Uterus (tissue), 4 donors: ENCODE data around the gene AUTS2. TPM values are rescaled to one million over a fixed set of nuclear protein-coding genes. Genes with fewer than 3 reads are reported as not detected.

Experiments used
- DNase-seq, 2 donors: peaks; one replicate each; pipeline ENCODE4 v3.0.0-alpha.2; 2019 to 2020
- H3K27ac ChIP-seq, 2 donors: fragments of 200-600 bp; sonication (generic); 1 replicate in 1 of 2; 2 replicates in 1 of 2; pipeline ENCODE4 v1.5.1; 2016 to 2018
- H3K27me3 ChIP-seq, 2 donors: fragments of 200-600 bp; sonication (generic); one replicate each; pipeline ENCODE4 v1.5.1; 2018 to 2019; ENCODE audit warnings: control low read depth in 1 of 2
- H3K36me3 ChIP-seq, 2 donors: fragments of 200-600 bp; sonication (generic); one replicate each; pipeline ENCODE4 v1.5.1; 2019; ENCODE audit warnings: control low read depth in 1 of 2
- H3K4me1 ChIP-seq, 2 donors: fragments of 200-600 bp; sonication (generic); one replicate each; pipeline ENCODE4 v1.5.1; 2018 to 2019; ENCODE audit warnings: control low read depth in 1 of 2
- H3K4me3 ChIP-seq, 2 donors: fragments of 200-600 bp; sonication (generic); 1 replicate in 1 of 2; 2 replicates in 1 of 2; pipeline ENCODE4 v1.5.1; 2018 to 2019; ENCODE audit warnings: mild to moderate bottlenecking in 1 of 2
- H3K9me3 ChIP-seq, 2 donors: fragments of 200-600 bp; sonication (generic); one replicate each; pipeline ENCODE4 v1.5.1; 2019; ENCODE audit warnings: control low read depth in 1 of 2
- POLR2A ChIP-seq, 2 donors: fragments of 450-650 bp; IDR thresholded peaks; one replicate each; pipeline ENCODE4 v1.6.1; 2016; ENCODE audit warnings: antibody characterized with exemption in 2 of 2, mild to moderate bottlenecking in 1 of 2, moderate library complexity in 1 of 2
- intact Hi-C: fragments of 100-400 bp; cut with DNase I; formaldehyde crosslinking; loops from one replicate; pipeline ENCODE4 v1.15.1; 2023; ENCODE audit warnings: low total_unique reads
- total RNA-seq, 4 donors: library from RNA; depleted of rRNA in 3 of 4; stranded (reverse); fragments of >200 nt in 3 of 4; gene quantifications; one replicate each; pipeline versions ENCODE4 v1.1.0 to v1.2.4, GENCODE V29; 2014 to 2023
- TF ChIP-seq, protein P1 (sequence below), 4 experiments: fragments of 200-600 bp in 2 of 4; fragments of 450-650 bp in 2 of 4; sonication (generic) in 2 of 4; IDR thresholded peaks; one replicate each; pipeline ENCODE4 v1.5.1; 2016 to 2019; ENCODE audit warnings: antibody characterized with exemption in 4 of 4, mild to moderate bottlenecking in 2 of 4, moderate library complexity in 1 of 4
- donor health status: DM: yes; HTN: yes; CAD: no.

AUTS2 gene
- total RNA-seq, 4 donors from 2014 or later, result 10.5 to 58.2 (median 30.0) TPM

DNA sequence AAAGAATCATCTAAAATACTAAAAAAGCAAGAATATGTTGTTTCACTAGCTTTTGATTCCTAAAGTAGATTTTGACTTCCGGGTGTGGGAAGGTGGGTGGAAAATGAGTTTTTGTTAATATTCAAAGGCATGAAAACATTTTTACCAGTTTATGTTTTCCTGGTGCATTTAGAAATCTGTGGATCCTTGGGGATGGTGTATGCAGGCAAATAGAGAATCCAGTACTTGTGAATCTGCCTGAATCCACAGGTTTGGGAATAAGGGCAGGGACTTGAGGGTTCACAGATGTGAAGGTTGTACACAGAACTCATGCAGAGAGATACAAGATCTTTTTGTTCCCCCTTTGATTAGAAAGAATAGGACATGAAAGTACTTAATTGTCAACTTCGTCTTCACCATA, 22.4 kb downstream of the AUTS2 start:
- Histone ChIP-seq H3K27ac (no peak overlapping the region), H3K36me3 (no peaks in the 10 kb centered on the region), H3K9me3 (no peaks in the 10 kb centered on the region), H3K4me1 (peaks cover 0 to 3% of the 10 kb centered on the region in 2 donors), H3K4me3 (no peak overlapping the region), H3K27me3 (no peaks in the 10 kb centered on the region)
- DNase-seq, result no peak
- intact Hi-C loops, result no loop called here
- TF ChIP-seq, protein P1, sequence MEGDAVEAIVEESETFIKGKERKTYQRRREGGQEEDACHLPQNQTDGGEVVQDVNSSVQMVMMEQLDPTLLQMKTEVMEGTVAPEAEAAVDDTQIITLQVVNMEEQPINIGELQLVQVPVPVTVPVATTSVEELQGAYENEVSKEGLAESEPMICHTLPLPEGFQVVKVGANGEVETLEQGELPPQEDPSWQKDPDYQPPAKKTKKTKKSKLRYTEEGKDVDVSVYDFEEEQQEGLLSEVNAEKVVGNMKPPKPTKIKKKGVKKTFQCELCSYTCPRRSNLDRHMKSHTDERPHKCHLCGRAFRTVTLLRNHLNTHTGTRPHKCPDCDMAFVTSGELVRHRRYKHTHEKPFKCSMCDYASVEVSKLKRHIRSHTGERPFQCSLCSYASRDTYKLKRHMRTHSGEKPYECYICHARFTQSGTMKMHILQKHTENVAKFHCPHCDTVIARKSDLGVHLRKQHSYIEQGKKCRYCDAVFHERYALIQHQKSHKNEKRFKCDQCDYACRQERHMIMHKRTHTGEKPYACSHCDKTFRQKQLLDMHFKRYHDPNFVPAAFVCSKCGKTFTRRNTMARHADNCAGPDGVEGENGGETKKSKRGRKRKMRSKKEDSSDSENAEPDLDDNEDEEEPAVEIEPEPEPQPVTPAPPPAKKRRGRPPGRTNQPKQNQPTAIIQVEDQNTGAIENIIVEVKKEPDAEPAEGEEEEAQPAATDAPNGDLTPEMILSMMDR (IDR thresholded peaks at IDR 0.05), result no peak
- TF ChIP-seq POLR2A (IDR thresholded peaks at IDR 0.05), result no peak

DNA sequence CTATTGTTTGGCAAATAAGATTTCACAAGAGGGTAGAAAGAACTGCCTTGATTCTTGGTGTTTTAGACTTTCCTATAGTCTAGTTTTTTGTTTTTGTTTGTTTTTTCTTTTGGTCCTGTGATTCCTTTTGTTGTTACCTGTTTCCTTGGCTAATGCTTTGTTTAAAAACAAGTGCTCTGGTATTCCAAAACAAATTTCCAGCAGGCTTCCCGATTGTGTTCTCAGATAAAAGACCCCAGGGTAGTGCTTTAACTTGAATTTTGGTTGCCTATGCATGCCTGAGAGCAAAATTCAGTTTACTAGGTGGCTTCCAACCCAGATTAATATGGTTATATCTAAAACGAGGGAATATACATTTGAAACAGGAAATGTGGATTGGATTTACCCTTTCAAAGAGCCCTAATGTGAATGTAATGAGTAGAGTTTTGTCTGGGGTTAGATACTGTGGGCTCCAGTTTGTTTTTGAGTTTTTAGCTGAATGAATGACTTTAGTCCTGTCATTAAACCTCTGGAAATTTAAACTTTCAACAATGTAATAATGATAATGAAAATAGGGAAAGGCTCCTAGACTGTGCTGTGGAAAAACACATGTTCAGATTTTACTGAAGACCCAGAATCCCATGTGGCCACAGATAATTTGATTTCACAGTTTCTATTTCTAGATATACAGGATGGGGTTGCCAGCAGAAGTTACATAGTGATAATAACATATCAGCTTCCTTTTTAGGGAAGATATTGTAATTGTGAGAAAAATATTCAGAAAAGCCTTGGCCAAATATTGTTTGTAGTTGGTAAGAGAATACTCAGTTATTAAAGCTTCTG, 23.9 kb downstream of the AUTS2 start:
- no peak overlapping the region for H3K4me3 ChIP-seq
- H3K4me1 ChIP-seq, result peaks cover 0 to 3% of the 10 kb centered on the region in 2 donors
- DNase-seq, result no peak
- H3K27ac ChIP-seq, result no peak overlapping the region
- intact Hi-C loops, result no loop called here
- H3K36me3 ChIP-seq, result no peaks in the 10 kb centered on the region
- TF ChIP-seq POLR2A (IDR thresholded peaks at IDR 0.05), result no peak
- TF ChIP-seq, protein P1 (IDR thresholded peaks at IDR 0.05), result no peak
- H3K9me3 ChIP-seq, result no peaks in the 10 kb centered on the region
- H3K27me3 ChIP-seq, result no peaks in the 10 kb centered on the region

DNA sequence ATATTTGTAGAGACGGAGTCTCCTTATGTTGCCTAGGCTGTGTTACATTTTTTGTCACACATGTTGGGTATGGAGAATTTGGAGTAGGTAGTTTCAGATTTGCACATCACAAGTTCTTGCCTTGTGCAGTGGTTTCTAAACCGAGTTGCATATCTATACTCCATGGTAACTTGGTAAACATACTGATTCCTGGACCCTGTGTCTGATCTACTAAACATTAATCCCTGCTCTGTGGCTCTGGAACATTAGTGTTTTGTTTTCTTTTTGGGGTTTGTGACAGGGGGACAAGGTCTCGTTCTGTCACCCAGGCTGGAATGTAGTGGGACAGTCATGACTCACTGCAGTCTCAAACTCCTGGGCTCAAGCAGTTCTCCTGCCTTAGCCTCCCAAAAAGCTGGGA, 24.7 kb downstream of the AUTS2 start:
- Histone ChIP-seq H3K36me3 (no peaks in the 10 kb centered on the region), H3K4me1 (peaks cover 0 to 3% of the 10 kb centered on the region in 2 donors), H3K4me3 (no peak overlapping the region), H3K27me3 (no peaks in the 10 kb centered on the region), H3K27ac (no peak overlapping the region), H3K9me3 (no peaks in the 10 kb centered on the region)
- no peak for DNase-seq
- TF ChIP-seq, protein P1 (IDR thresholded peaks at IDR 0.05), result no peak
- TF ChIP-seq POLR2A (IDR thresholded peaks at IDR 0.05), result no peak
- intact Hi-C loops, result no loop called here

DNA sequence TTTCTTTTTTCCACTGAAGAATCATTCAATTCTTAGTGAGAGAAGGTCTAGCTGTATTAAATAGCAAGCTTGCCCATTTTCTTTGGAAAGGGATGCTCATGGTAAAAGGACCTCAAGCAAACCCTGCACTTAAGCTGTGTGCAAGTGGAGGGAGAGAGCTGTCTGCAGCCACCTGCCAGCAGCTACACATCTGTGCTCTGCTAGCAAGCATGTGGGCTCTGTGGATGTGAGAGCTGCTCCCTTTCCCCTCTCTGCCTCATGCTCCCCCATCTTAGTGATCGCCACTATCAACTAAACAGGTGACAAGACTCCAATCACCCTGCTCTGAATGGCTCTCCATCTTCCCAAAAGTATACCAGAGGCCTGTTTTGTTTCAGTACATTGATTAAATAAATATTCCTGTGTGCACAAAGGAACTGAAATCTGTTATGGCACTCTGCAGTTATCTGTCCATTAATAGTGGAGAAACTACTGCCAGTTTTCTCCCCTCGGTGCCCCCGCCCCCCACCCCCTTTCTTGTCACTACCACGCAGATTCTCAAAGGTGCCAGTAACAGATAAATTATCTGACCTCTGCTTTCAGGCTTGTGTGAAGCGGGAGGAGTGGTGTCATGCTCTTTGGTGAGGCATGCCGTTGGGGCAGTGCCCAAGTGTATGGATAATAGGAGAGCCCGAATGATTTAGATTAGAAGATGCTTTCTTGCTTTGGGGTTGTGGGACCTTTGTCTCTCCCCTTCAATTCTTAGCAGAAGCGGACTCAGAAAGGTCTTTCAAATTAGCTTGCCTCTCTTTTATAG, 26.4 kb downstream of the AUTS2 start:
- TF ChIP-seq, protein P1 (IDR thresholded peaks at IDR 0.05), result no peak
- no peak for TF ChIP-seq POLR2A (IDR thresholded peaks at IDR 0.05)
- intact Hi-C loops, result no loop called here
- DNase-seq, result no peak

DNA sequence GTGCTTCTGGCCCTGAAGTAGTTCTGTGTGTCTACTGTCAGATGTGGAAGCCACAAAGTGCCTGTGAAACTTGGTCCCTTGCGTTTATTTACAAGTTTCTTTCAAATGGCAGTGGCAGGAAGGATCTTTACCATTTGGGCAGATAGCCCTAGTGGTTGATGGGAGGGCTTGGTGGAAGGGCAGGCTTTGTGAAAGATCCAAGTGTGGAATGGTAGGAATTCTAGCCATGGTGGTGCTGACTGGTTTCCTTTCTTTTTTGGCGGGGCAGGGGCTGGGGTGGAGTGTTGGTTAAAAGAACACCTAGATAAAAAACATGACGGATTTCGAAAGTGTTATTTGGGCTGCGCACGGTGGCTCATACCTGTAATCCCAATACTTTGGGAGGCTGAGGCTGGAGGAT, 27.0 kb downstream of the AUTS2 start:
- Histone ChIP-seq H3K36me3 (no peaks in the 10 kb centered on the region), H3K4me1 (peaks cover 0 to 3% of the 10 kb centered on the region in 2 donors), H3K9me3 (no peaks in the 10 kb centered on the region), H3K27ac (no peak overlapping the region), H3K27me3 (no peaks in the 10 kb centered on the region), H3K4me3 (no peak overlapping the region)
- no peak for DNase-seq
- no peak for TF ChIP-seq POLR2A (IDR thresholded peaks at IDR 0.05)
- TF ChIP-seq, protein P1 (IDR thresholded peaks at IDR 0.05), result no peak
- intact Hi-C loops, result no loop called here

More for the DNA sequence above, 26.4 kb downstream of the AUTS2 start:
- no peaks in the 10 kb centered on the region for H3K9me3 ChIP-seq
- no peaks in the 10 kb centered on the region for H3K36me3 ChIP-seq
- H3K4me3 ChIP-seq, result no peak overlapping the region
- H3K27ac ChIP-seq, result no peak overlapping the region
- peaks cover 0 to 3% of the 10 kb centered on the region in 2 donors for H3K4me1 ChIP-seq
- H3K27me3 ChIP-seq, result no peaks in the 10 kb centered on the region
